Sigmoid colon (tissue), 7 donors: ENCODE measurements around the gene SEMA5B. TPM values are rescaled to one million over a fixed set of nuclear protein-coding genes. Genes with fewer than 3 reads are reported as not detected.

Experiments
- DNase-seq: peaks from one replicate; pipeline ENCODE4 v3.0.0-alpha.2; 2019
- H3K27ac ChIP-seq, 4 donors: fragments of 200-600 bp; sonication (generic); one replicate each; pipeline ENCODE4 v1.5.1; 2016 to 2019; ENCODE audit warnings: mild to moderate bottlenecking in 1 of 4
- H3K27me3 ChIP-seq, 3 donors: fragments of 200-600 bp; sonication (generic); one replicate each; pipeline ENCODE4 v1.5.1; 2019; ENCODE audit warnings: mild to moderate bottlenecking in 1 of 3
- H3K36me3 ChIP-seq, 4 donors: fragments of 200-600 bp; sonication (generic); one replicate each; pipeline ENCODE4 v1.5.1; 2016 to 2019
- H3K4me1 ChIP-seq, 4 donors: fragments of 200-600 bp; sonication (generic); one replicate each; pipeline ENCODE4 v1.5.1; 2017 to 2019
- H3K4me3 ChIP-seq, 4 donors: fragments of 200-600 bp; sonication (generic); one replicate each; pipeline ENCODE4 v1.5.1; 2017 to 2019; ENCODE audit warnings: mild to moderate bottlenecking in 2 of 4, moderate library complexity in 1 of 4
- H3K9me3 ChIP-seq, 4 donors: fragments of 200-600 bp in 3 of 4; sonication (generic) in 3 of 4; one replicate each; pipeline versions ENCODE4 v1.5.1 to v1.6.1; 2013 to 2019
- CTCF ChIP-seq, 4 experiments: fragments of 450-650 bp in 3 of 4; fragments of 200-600 bp in 1 of 4; IDR thresholded peaks; one replicate each; pipeline ENCODE4 v1.5.1; 2016 to 2019; ENCODE audit warnings: antibody characterized with exemption in 4 of 4, mild to moderate bottlenecking in 3 of 4, moderate library complexity in 2 of 4
- EP300 ChIP-seq, 4 donors: sonication (generic); formaldehyde crosslinking; IDR thresholded peaks; one replicate each; pipeline ENCODE4 v1.6.1; 2017; ENCODE audit warnings: antibody characterized with exemption in 4 of 4
- POLR2A ChIP-seq, 2 donors: fragments of 450-650 bp; IDR thresholded peaks; one replicate each; pipeline ENCODE4 v1.6.1; 2016; ENCODE audit warnings: antibody characterized with exemption in 2 of 2, mild to moderate bottlenecking in 2 of 2, moderate library complexity in 2 of 2
- POLR2AphosphoS5 ChIP-seq, 4 donors: sonication (generic); formaldehyde crosslinking; IDR thresholded peaks; one replicate each; pipeline ENCODE4 v1.6.1; 2017; ENCODE audit warnings: antibody characterized with exemption in 4 of 4
- WGBS, 2 donors: extraction: QIAGEN DNeasy Blood & Tissue Kit; methylation state at CpG; one replicate each; pipeline ENCODE4 v1.1.7; 2013; 5-methylcytosine and 5-hydroxymethylcytosine counted together
- intact Hi-C: fragments of 100-400 bp; cut with DNase I; formaldehyde crosslinking; loops from one replicate; pipeline ENCODE4 v1.15.1; 2023
- polyA plus RNA-seq, 3 donors: library from polyadenylated mRNA; stranded (reverse); fragments of 200-250 nt; gene quantifications; one replicate each; pipeline ENCODE4 v1.2.3, GENCODE V29; 2013
- total RNA-seq, 4 donors: library from RNA; depleted of rRNA; stranded (reverse); fragments of >200 nt; gene quantifications; one replicate each; pipeline ENCODE4 v1.1.0, GENCODE V29; 2016
- donor health status: healthy with polysubstance abuse.
- donor health status: Bipolar disorder and iron deficiency.
- donor health status: healthy.

SEMA5B gene
- total and polyA plus RNA-seq, 7 donors, result 0.36 to 0.69 (median 0.55) TPM; not detected in 2

GRCh38 chr3:122992133-122992532, 35.4 kb downstream of the SEMA5B start:
- Histone ChIP-seq H3K27ac (no peak overlapping the region), H3K4me1 (peaks cover 0 to 5% (median 5%) of the 10 kb centered on the region in 4 donors), H3K36me3 (no peaks in the 10 kb centered on the region), H3K4me3 (no peak overlapping the region), H3K27me3 (peaks cover 0 to 8% (median 0%) of the 10 kb centered on the region in 3 donors), H3K9me3 (no peaks in the 10 kb centered on the region)
- intact Hi-C loops, result no loop called here
- TF ChIP-seq POLR2AphosphoS5 (IDR thresholded peaks at IDR 0.05), result no peak
- TF ChIP-seq EP300 (IDR thresholded peaks at IDR 0.05), result no peak
- no peak for TF ChIP-seq CTCF (IDR thresholded peaks at IDR 0.05)
- no peak for TF ChIP-seq POLR2A (IDR thresholded peaks at IDR 0.05)
- no peak for DNase-seq
- WGBS, 2 donors, result 51 to 70% methylated on average over 6 of the region's 6 CpGs

- intact Hi-C loops, result no loop called here
- peaks cover 0 to 9% (median 0%) of the 10 kb centered on the region in 3 donors for H3K27me3 ChIP-seq
- no peaks in the 10 kb centered on the region for H3K9me3 ChIP-seq
These were observed 36.2 kb downstream of the SEMA5B start for GRCh38 chr3:122991236-122991985.

GRCh38 chr3:122989856-122990575, 37.5 kb downstream of the SEMA5B start:
- no peaks in the 10 kb centered on the region for H3K9me3 ChIP-seq
- DNase-seq, result no peak
- TF ChIP-seq CTCF (IDR thresholded peaks at IDR 0.05), result no peak
- no peak for TF ChIP-seq EP300 (IDR thresholded peaks at IDR 0.05)
- TF ChIP-seq POLR2AphosphoS5 (IDR thresholded peaks at IDR 0.05), result no peak
- 65 to 88% methylated on average over 4 of the region's 4 CpGs for WGBS, 2 donors
- no peak overlapping the region for H3K27ac ChIP-seq
- H3K27me3 ChIP-seq, result peaks cover 0 to 9% (median 0%) of the 10 kb centered on the region in 3 donors
- peaks cover 0 to 4% (median 0%) of the 10 kb centered on the region in 4 donors for H3K4me1 ChIP-seq
- intact Hi-C loops, result no loop called here
- no peaks in the 10 kb centered on the region for H3K36me3 ChIP-seq
- H3K4me3 ChIP-seq, result no peak overlapping the region

More at GRCh38 chr3:122991236-122991985, 36.2 kb downstream of the SEMA5B start:
- peaks cover 0 to 4% (median 4%) of the 10 kb centered on the region in 4 donors for H3K4me1 ChIP-seq
- no peak for DNase-seq
- no peak overlapping the region for H3K4me3 ChIP-seq
- no peak for TF ChIP-seq POLR2A (IDR thresholded peaks at IDR 0.05)
- TF ChIP-seq EP300 (IDR thresholded peaks at IDR 0.05), result no peak
- TF ChIP-seq POLR2AphosphoS5 (IDR thresholded peaks at IDR 0.05), result no peak
- TF ChIP-seq CTCF (IDR thresholded peaks at IDR 0.05), result no peak
- no peak overlapping the region for H3K27ac ChIP-seq
- H3K36me3 ChIP-seq, result no peaks in the 10 kb centered on the region
- 78 to 87% methylated on average over 8 of the region's 8 CpGs for WGBS, 2 donors

- DNase-seq, result no peak
- 26 to 68% methylated on average over 5 of the region's 5 CpGs for WGBS, 2 donors
- intact Hi-C loops, result no loop called here
- Histone ChIP-seq H3K36me3 (no peaks in the 10 kb centered on the region), H3K27ac (no peak overlapping the region), H3K4me3 (no peak overlapping the region), H3K9me3 (no peaks in the 10 kb centered on the region), H3K4me1 (peaks cover 0 to 4% (median 0%) of the 10 kb centered on the region in 4 donors), H3K27me3 (peaks cover 0 to 9% (median 0%) of the 10 kb centered on the region in 3 donors)
- no peak for TF ChIP-seq CTCF (IDR thresholded peaks at IDR 0.05)
- TF ChIP-seq POLR2AphosphoS5 (IDR thresholded peaks at IDR 0.05), result no peak
- no peak for TF ChIP-seq POLR2A (IDR thresholded peaks at IDR 0.05)
- TF ChIP-seq EP300 (IDR thresholded peaks at IDR 0.05), result no peak
These were observed 39.1 kb downstream of the SEMA5B start for GRCh38 chr3:122988508-122988907.
